ENCODE measurements around the gene FTO. TPM values are rescaled to one million over a fixed set of nuclear protein-coding genes. Genes with fewer than 3 reads are reported as not detected.
A peak's percentile ranks its signal among the peaks of the same experiment; 100 is the strongest.

The FTO gene
- total and polyA plus RNA-seq, 2 of the 8 experiments (the other 6 are each of a cell fraction or from before 2014, with no cell fraction given): 34.5 to 59.8 TPM

DNA sequence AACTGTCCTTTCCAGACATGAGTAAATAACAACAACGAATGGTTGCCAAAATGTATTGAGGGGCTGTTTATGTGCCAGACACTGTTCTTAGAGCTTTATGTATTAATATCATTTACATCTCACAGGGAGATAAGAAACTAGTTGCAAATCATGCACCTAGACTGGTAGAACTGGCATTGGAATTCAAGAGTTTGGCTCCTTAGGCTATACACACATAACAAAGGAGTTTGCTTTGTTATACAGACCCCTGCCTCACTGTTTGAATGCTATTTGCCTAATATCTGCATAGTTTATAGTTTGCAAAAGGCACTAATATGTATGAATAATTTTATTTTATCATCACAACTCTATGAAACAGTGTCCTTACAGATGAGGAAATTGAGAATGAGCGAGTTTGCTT lies 100.0 kb downstream of the FTO start:
- peaks cover 0 to 22% of the 10 kb centered on the region in 2 experiments; a peak in 2 of 4 replicates for H3K79me2 ChIP-seq (ENCODE audit: control insufficient read depth in 1 of 2, insufficient read depth in 2 of 2, low read length in 2 of 2)
- H4K5ac ChIP-seq (ENCODE audit: insufficient read length, low read depth, low read length): no peak overlapping the region
- no peaks in the 10 kb centered on the region for H3K27me3 ChIP-seq (replicated peaks in 1 of 4; ENCODE audit: control insufficient read depth in 3 of 4, extremely low read depth in 1 of 4, insufficient read depth in 3 of 4, low read length in 3 of 4)
- H3K27ac ChIP-seq (ENCODE audit: low read depth, low read length): no peak overlapping the region
- peaks cover 0 to 3% (median 1%) of the 10 kb centered on the region in 4 experiments; a peak in 3 of 7 replicates for H3K4me1 ChIP-seq (replicated peaks in 1 of 4; ENCODE audit: control insufficient read depth in 3 of 4, insufficient read depth in 4 of 4, low read length in 3 of 4)
- POLR2A ChIA-PET (ENCODE audit: partially characterized antibody): no interaction called here
- H2BK20ac ChIP-seq (ENCODE audit: low read length): no peak overlapping the region
- FAIRE-seq: no peak
- H3K23ac ChIP-seq (ENCODE audit: insufficient read length): no peak overlapping the region
- H2BK15ac ChIP-seq (ENCODE audit: low read length): no peak overlapping the region
- no peak overlapping the region for H3K9ac ChIP-seq (replicated peaks in 1 of 4; ENCODE audit: extremely low read depth in 1 of 4, low read depth in 3 of 4, low read length in 3 of 4)
- H4K8ac ChIP-seq (ENCODE audit: extremely low read depth, insufficient read depth, low read length): no peak overlapping the region
- H3K23me2 ChIP-seq (ENCODE audit: low read depth, low read length): no peaks in the 10 kb centered on the region
- H4K20me1 ChIP-seq (replicated peaks in 1 of 2; ENCODE audit: control insufficient read depth in 1 of 2, insufficient read depth in 2 of 2, low read length in 2 of 2): no peaks in the 10 kb centered on the region
- H4K91ac ChIP-seq (replicated peaks; ENCODE audit: insufficient read length, low read length): no peak overlapping the region
- TF ChIP-seq TBP (IDR thresholded peaks at IDR 0.05; ENCODE audit: low read depth, low read length): no peak
- TF ChIP-seq CTBP2 (IDR thresholded peaks at IDR 0.05; ENCODE audit: borderline replicate concordance, insufficient read depth, insufficient read length, low read length): no peak
- no peak for TF ChIP-seq HDAC6 (IDR thresholded peaks at IDR 0.05; ENCODE audit: low read depth, low read length)
- no peak for DNase-seq (ENCODE audit: low read depth in 1 of 2, low spot score in 2 of 2)
- H3K4me3 ChIP-seq (ENCODE audit: extremely low read depth in 1 of 4, insufficient read depth in 2 of 4, low read depth in 3 of 4, low read length in 4 of 4): no peak overlapping the region
- H3K56ac ChIP-seq (replicated peaks; ENCODE audit: insufficient read length, low read depth, low read length): no peak overlapping the region
- H3K4ac ChIP-seq (replicated peaks; ENCODE audit: insufficient read length, low read depth, low read length): no peak overlapping the region
- peak overlapping the region in 1 of 2 experiments; percentile 9; a peak in 1 of 4 replicates for H3K4me2 ChIP-seq (ENCODE audit: insufficient read depth in 1 of 2, low read depth in 2 of 2, low read length in 2 of 2)
- H2BK12ac ChIP-seq (ENCODE audit: low read depth, low read length): no peak overlapping the region
- 84% methylated on average over 2 of the region's 2 CpGs; no CpG with 5 or more reads in 1 of the 2 experiments for WGBS, 2 experiments (ENCODE audit: extremely low coverage in 1 of 2, insufficient coverage in 1 of 2, insufficient read length in 1 of 2, insufficient replicate concordance in 2 of 2, low coverage in 1 of 2, low lambda C conversion rate in 2 of 2, missing lambda C conversion rate in 1 of 2)
- no peak overlapping the region for H2AFZ ChIP-seq (ENCODE audit: low read length)
- H3K18ac ChIP-seq (ENCODE audit: extremely low read depth, low read length): no peak overlapping the region
- no peak overlapping the region for H2BK5ac ChIP-seq (ENCODE audit: low read depth, low read length)
- H2AK5ac ChIP-seq (ENCODE audit: low read depth, low read length): no peak overlapping the region
- no peak overlapping the region for H2BK120ac ChIP-seq (replicated peaks; ENCODE audit: low read depth, low read length)
- H3K36me3 ChIP-seq (ENCODE audit: control insufficient read depth in 2 of 4, insufficient read depth in 4 of 4, low read length in 3 of 4): no peaks in the 10 kb centered on the region
- H3K14ac ChIP-seq (ENCODE audit: insufficient read length): no peak overlapping the region
- CTCF ChIA-PET (ENCODE audit: partially characterized antibody): interaction anchor here (0.7 to 1.4 kb wide), 2 partner anchors 9 to 249 kb away, joined by 3 to 4 read pairs; no protein-coding TSS in a partner anchor
- no peaks in the 10 kb centered on the region for H3K79me1 ChIP-seq (ENCODE audit: low read depth, low read length)
- no peaks in the 10 kb centered on the region for H3K9me3 ChIP-seq (ENCODE audit: insufficient read depth in 2 of 2, low read depth in 1 of 2, low read length in 1 of 2)

Data from H1 (cell line).